WTC11 (cell line): ENCODE results near the gene EN2. TPM values are rescaled to one million over a fixed set of nuclear protein-coding genes. Genes with fewer than 3 reads are reported as not detected.

Experiments used
- ATAC-seq: fragments of 200-7000 bp; cut with Tn5 transposase; 2 replicates; pipeline ENCODE4 v1.10.0; 2021; ENCODE audit warnings: mild to moderate bottlenecking, moderate library complexity
- CTCF ChIA-PET: fragments of 300-600 bp; sonication (Branson Sonifier 250); formaldehyde crosslinking; loops from one replicate; lab custom pipeline; 2021; ENCODE audit warnings: antibody characterized with exemption; lab: Charles Lee
- POLR2A ChIA-PET: fragments of 350-600 bp; sonication (Branson Sonifier 250); formaldehyde crosslinking; loops from one replicate; lab custom pipeline; 2021; ENCODE audit warnings: antibody characterized with exemption; lab: Charles Lee
- DNase-seq: peaks from one replicate; pipeline ENCODE4 v3.0.0; 2021; ENCODE audit warnings: low spot score
- H3K27ac Mint-ChIP-seq: 2 replicates; pipeline ENCODE4 v1.8.0; 2021; ENCODE audit warnings: mixed read lengths
- H3K27me3 Mint-ChIP-seq: 2 replicates; pipeline ENCODE4 v1.8.0; 2021; ENCODE audit warnings: low read depth, mild to moderate bottlenecking, moderate library complexity, mixed read lengths
- H3K36me3 Mint-ChIP-seq: 2 replicates; pipeline ENCODE4 v1.8.0; 2021; ENCODE audit warnings: mixed read lengths
- H3K4me1 Mint-ChIP-seq: 2 replicates; pipeline ENCODE4 v1.8.0; 2022; ENCODE audit warnings: mixed read lengths
- H3K4me3 Mint-ChIP-seq: 2 replicates; pipeline ENCODE4 v1.8.0; 2021; ENCODE audit warnings: mild to moderate bottlenecking, moderate library complexity, mixed read lengths
- H3K9me3 Mint-ChIP-seq: 2 replicates; pipeline ENCODE4 v1.8.0; 2021; ENCODE audit warnings: mixed read lengths
- CREM ChIP-seq: sonication (generic); formaldehyde crosslinking; IDR thresholded peaks from 2 replicates; pipeline ENCODE4 v1.8.1; 2022; ENCODE audit warnings: mild to moderate bottlenecking, missing genetic modification reagents, moderate library complexity
- FOXJ3 ChIP-seq: sonication (generic); formaldehyde crosslinking; IDR thresholded peaks from 2 replicates; pipeline ENCODE4 v1.9.0; 2021; ENCODE audit warnings: missing genetic modification reagents, mild to moderate bottlenecking, borderline replicate concordance
- FOXP1 ChIP-seq: sonication (generic); formaldehyde crosslinking; IDR thresholded peaks from 2 replicates; pipeline ENCODE4 v1.8.0; 2022; ENCODE audit warnings: missing genetic modification reagents, mild to moderate bottlenecking, moderate library complexity, borderline replicate concordance
- NR1H2 ChIP-seq: sonication (generic); formaldehyde crosslinking; IDR thresholded peaks from 2 replicates; pipeline ENCODE4 v1.9.0; 2021; ENCODE audit warnings: mild to moderate bottlenecking, moderate library complexity, missing genetic modification reagents
- ZBTB21 ChIP-seq: sonication (generic); formaldehyde crosslinking; IDR thresholded peaks from 2 replicates; pipeline ENCODE4 v1.8.1; 2023; ENCODE audit warnings: mild to moderate bottlenecking, missing genetic modification reagents, borderline replicate concordance
- total RNA-seq: library from RNA; stranded (reverse); gene quantifications from 3 replicates; pipeline ENCODE4 v1.2.3, GENCODE V29; 2021
- TF ChIP-seq, protein P1 (sequence below): fragments of 250-450 bp; sonication (Bioruptor Pico); IDR thresholded peaks from 2 replicates; pipeline ENCODE4 v2.1.2; 2022; ENCODE audit warnings: mild to moderate bottlenecking, moderate library complexity
- TF ChIP-seq, protein P2 (sequence below): sonication (generic); formaldehyde crosslinking; IDR thresholded peaks from 2 replicates; pipeline ENCODE4 v1.8.1; 2023; ENCODE audit warnings: mild to moderate bottlenecking, missing genetic modification reagents, borderline replicate concordance
- TF ChIP-seq, protein P3 (sequence below): fragments of 250-450 bp; sonication (Bioruptor Pico); IDR thresholded peaks from 2 replicates; pipeline ENCODE4 v1.9.0; 2021; ENCODE audit warnings: mild to moderate bottlenecking
- TF ChIP-seq, protein P4 (sequence below): sonication (generic); formaldehyde crosslinking; IDR thresholded peaks from 2 replicates; pipeline ENCODE4 v1.8.0; 2022; ENCODE audit warnings: missing genetic modification reagents
- TF ChIP-seq, protein P5 (sequence below): sonication (generic); formaldehyde crosslinking; IDR thresholded peaks from 2 replicates; pipeline ENCODE4 v1.8.1; 2022; ENCODE audit warnings: low read depth, mild to moderate bottlenecking, moderate library complexity, missing genetic modification reagents, borderline replicate concordance

The EN2 gene
- total RNA-seq, 1 experiment from 2014 or later, result not detected

DNA sequence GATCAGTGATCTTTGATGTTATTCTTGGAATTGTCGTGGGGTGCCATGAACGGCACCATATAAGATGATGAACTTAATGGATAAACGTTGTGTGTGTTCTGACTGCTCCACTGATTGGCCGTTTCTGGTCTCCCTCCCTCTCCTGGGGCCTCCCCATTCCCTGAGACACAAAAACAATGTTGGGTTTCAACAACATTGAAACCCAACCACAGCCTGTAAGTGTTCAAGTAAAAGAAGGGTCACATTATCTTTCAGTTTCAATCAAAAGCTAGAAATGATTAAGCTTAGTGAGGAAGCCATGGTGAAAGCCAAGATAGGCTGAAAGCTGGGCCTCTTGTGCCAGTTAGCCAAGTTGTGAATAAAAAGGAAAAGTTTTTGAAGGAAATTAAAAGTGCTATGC is 19.5 kb downstream of the EN2 start:
- Mint-ChIP-seq H3K4me3 (no peak overlapping the region), H3K4me1 (peaks cover 14% of the 10 kb centered on the region), H3K9me3 (peaks cover 10% of the 10 kb centered on the region), H3K36me3 (peaks cover 7% of the 10 kb centered on the region; the same call in 1 of the 2 replicates), H3K27ac (no peak overlapping the region), H3K27me3 (peaks cover 86% of the 10 kb centered on the region)
- ChIA-PET CTCF (no interaction called here), POLR2A (no interaction called here)
- ATAC-seq (no peak), DNase-seq (no peak)
- TF ChIP-seq, protein P1, sequence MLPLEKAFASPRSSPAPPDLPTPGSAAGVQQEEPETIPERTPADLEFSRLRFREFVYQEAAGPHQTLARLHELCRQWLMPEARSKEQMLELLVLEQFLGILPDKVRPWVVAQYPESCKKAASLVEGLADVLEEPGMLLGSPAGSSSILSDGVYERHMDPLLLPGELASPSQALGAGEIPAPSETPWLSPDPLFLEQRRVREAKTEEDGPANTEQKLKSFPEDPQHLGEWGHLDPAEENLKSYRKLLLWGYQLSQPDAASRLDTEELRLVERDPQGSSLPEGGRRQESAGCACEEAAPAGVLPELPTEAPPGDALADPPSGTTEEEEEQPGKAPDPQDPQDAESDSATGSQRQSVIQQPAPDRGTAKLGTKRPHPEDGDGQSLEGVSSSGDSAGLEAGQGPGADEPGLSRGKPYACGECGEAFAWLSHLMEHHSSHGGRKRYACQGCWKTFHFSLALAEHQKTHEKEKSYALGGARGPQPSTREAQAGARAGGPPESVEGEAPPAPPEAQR (CRISPR knock-in tag), result no peak
- TF ChIP-seq, protein P2, sequence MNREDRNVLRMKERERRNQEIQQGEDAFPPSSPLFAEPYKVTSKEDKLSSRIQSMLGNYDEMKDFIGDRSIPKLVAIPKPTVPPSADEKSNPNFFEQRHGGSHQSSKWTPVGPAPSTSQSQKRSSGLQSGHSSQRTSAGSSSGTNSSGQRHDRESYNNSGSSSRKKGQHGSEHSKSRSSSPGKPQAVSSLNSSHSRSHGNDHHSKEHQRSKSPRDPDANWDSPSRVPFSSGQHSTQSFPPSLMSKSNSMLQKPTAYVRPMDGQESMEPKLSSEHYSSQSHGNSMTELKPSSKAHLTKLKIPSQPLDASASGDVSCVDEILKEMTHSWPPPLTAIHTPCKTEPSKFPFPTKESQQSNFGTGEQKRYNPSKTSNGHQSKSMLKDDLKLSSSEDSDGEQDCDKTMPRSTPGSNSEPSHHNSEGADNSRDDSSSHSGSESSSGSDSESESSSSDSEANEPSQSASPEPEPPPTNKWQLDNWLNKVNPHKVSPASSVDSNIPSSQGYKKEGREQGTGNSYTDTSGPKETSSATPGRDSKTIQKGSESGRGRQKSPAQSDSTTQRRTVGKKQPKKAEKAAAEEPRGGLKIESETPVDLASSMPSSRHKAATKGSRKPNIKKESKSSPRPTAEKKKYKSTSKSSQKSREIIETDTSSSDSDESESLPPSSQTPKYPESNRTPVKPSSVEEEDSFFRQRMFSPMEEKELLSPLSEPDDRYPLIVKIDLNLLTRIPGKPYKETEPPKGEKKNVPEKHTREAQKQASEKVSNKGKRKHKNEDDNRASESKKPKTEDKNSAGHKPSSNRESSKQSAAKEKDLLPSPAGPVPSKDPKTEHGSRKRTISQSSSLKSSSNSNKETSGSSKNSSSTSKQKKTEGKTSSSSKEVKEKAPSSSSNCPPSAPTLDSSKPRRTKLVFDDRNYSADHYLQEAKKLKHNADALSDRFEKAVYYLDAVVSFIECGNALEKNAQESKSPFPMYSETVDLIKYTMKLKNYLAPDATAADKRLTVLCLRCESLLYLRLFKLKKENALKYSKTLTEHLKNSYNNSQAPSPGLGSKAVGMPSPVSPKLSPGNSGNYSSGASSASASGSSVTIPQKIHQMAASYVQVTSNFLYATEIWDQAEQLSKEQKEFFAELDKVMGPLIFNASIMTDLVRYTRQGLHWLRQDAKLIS (CRISPR knock-in tag), result no peak
- TF ChIP-seq FOXP1 (no peak), ZBTB21 (CRISPR knock-in tag) (no peak), CREM (CRISPR knock-in tag) (no peak), NR1H2 (CRISPR knock-in tag) (no peak)
- TF ChIP-seq, protein P3, sequence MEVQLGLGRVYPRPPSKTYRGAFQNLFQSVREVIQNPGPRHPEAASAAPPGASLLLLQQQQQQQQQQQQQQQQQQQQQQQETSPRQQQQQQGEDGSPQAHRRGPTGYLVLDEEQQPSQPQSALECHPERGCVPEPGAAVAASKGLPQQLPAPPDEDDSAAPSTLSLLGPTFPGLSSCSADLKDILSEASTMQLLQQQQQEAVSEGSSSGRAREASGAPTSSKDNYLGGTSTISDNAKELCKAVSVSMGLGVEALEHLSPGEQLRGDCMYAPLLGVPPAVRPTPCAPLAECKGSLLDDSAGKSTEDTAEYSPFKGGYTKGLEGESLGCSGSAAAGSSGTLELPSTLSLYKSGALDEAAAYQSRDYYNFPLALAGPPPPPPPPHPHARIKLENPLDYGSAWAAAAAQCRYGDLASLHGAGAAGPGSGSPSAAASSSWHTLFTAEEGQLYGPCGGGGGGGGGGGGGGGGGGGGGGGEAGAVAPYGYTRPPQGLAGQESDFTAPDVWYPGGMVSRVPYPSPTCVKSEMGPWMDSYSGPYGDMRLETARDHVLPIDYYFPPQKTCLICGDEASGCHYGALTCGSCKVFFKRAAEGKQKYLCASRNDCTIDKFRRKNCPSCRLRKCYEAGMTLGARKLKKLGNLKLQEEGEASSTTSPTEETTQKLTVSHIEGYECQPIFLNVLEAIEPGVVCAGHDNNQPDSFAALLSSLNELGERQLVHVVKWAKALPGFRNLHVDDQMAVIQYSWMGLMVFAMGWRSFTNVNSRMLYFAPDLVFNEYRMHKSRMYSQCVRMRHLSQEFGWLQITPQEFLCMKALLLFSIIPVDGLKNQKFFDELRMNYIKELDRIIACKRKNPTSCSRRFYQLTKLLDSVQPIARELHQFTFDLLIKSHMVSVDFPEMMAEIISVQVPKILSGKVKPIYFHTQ (CRISPR knock-in tag), result no peak
- TF ChIP-seq, protein P4, sequence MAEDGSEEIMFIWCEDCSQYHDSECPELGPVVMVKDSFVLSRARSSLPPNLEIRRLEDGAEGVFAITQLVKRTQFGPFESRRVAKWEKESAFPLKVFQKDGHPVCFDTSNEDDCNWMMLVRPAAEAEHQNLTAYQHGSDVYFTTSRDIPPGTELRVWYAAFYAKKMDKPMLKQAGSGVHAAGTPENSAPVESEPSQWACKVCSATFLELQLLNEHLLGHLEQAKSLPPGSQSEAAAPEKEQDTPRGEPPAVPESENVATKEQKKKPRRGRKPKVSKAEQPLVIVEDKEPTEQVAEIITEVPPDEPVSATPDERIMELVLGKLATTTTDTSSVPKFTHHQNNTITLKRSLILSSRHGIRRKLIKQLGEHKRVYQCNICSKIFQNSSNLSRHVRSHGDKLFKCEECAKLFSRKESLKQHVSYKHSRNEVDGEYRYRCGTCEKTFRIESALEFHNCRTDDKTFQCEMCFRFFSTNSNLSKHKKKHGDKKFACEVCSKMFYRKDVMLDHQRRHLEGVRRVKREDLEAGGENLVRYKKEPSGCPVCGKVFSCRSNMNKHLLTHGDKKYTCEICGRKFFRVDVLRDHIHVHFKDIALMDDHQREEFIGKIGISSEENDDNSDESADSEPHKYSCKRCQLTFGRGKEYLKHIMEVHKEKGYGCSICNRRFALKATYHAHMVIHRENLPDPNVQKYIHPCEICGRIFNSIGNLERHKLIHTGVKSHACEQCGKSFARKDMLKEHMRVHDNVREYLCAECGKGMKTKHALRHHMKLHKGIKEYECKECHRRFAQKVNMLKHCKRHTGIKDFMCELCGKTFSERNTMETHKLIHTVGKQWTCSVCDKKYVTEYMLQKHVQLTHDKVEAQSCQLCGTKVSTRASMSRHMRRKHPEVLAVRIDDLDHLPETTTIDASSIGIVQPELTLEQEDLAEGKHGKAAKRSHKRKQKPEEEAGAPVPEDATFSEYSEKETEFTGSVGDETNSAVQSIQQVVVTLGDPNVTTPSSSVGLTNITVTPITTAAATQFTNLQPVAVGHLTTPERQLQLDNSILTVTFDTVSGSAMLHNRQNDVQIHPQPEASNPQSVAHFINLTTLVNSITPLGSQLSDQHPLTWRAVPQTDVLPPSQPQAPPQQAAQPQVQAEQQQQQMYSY (CRISPR knock-in tag), result no peak
- TF ChIP-seq, protein P5, sequence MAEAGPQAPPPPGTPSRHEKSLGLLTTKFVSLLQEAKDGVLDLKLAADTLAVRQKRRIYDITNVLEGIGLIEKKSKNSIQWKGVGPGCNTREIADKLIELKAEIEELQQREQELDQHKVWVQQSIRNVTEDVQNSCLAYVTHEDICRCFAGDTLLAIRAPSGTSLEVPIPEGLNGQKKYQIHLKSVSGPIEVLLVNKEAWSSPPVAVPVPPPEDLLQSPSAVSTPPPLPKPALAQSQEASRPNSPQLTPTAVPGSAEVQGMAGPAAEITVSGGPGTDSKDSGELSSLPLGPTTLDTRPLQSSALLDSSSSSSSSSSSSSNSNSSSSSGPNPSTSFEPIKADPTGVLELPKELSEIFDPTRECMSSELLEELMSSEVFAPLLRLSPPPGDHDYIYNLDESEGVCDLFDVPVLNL, result no peak
- TF ChIP-seq, all 79 proteins: peak for 0

DNA sequence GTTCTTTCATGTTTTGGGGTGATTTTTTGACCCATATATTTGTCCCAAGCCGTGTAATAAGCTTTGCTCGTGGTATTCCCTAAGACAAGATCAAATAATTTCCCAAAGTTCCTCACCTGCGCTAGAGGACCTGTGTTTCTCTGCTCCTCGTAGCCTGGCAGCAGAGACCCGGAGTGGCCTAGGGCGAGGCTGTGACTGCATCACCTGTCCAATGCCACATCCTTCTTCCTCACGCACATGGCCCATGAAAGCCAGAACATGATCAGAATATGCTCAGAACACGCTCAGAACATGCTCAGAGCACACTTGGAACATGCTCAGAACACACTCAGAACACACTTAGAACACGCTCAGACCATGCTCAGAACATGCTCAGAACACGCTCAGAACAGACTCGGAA is 23.8 kb downstream of the EN2 start:
- no peak for ATAC-seq

More for the DNA sequence above, 23.8 kb downstream of the EN2 start:
- ChIA-PET POLR2A (no interaction called here), CTCF (no interaction called here)
- peaks cover 80% of the 10 kb centered on the region for H3K27me3 Mint-ChIP-seq
- TF ChIP-seq FOXJ3 (CRISPR knock-in tag), result no peak
- H3K9me3 Mint-ChIP-seq, result peaks cover 10% of the 10 kb centered on the region
- H3K36me3 Mint-ChIP-seq, result peaks cover 7% of the 10 kb centered on the region; the same call in 1 of the 2 replicates
- H3K4me1 Mint-ChIP-seq, result peaks cover 24% of the 10 kb centered on the region
- no peak overlapping the region for H3K27ac Mint-ChIP-seq
- no peak for DNase-seq
- no peak overlapping the region for H3K4me3 Mint-ChIP-seq
